ENCODE results near the gene ARHGEF16.

The ARHGEF16 gene

GRCh38 chr1:3435666-3436065 lies 18.8 kb upstream of the ARHGEF16 start:
- H3K4me1 Mint-ChIP-seq = no peaks in the 10 kb centered on the region
- no peak overlapping the region for H3K4me3 Mint-ChIP-seq
- no peak for DNase-seq (ENCODE audit: low spot score in 2 of 2)
- peaks cover 7% of the 10 kb centered on the region for H3K27me3 Mint-ChIP-seq
- no peak for ATAC-seq (replicated peaks; ENCODE audit: extremely low read depth, poor library complexity, severe bottlenecking)
- H3K36me3 Mint-ChIP-seq (ENCODE audit: insufficient read depth) = no peaks in the 10 kb centered on the region
- no peaks in the 10 kb centered on the region for H3K9me3 Mint-ChIP-seq
- H3K27ac Mint-ChIP-seq (ENCODE audit: low read depth) = no peak overlapping the region

GRCh38 chr1:3436451-3436850 lies 18.0 kb upstream of the ARHGEF16 start:
- H3K4me3 Mint-ChIP-seq = no peak overlapping the region
- H3K36me3 Mint-ChIP-seq (ENCODE audit: insufficient read depth) = no peaks in the 10 kb centered on the region
- DNase-seq (ENCODE audit: low spot score in 2 of 2) (no peak), ATAC-seq (replicated peaks; ENCODE audit: extremely low read depth, poor library complexity, severe bottlenecking) (no peak)
- no peaks in the 10 kb centered on the region for H3K9me3 Mint-ChIP-seq
- no peak overlapping the region for H3K27ac Mint-ChIP-seq (ENCODE audit: low read depth)
- no peaks in the 10 kb centered on the region for H3K4me1 Mint-ChIP-seq
- H3K27me3 Mint-ChIP-seq = peaks cover 14% of the 10 kb centered on the region

- Mint-ChIP-seq H3K36me3 (ENCODE audit: insufficient read depth) (no peaks in the 10 kb centered on the region), H3K27me3 (peaks cover 19% of the 10 kb centered on the region), H3K4me3 (no peak overlapping the region), H3K4me1 (no peaks in the 10 kb centered on the region), H3K9me3 (no peaks in the 10 kb centered on the region), H3K27ac (ENCODE audit: low read depth) (no peak overlapping the region)
- DNase-seq (ENCODE audit: low spot score in 2 of 2) (no peak), ATAC-seq (replicated peaks; ENCODE audit: extremely low read depth, poor library complexity, severe bottlenecking) (no peak)
Measured at GRCh38 chr1:3436901-3437300, 17.6 kb upstream of the ARHGEF16 start.

GRCh38 chr1:3438661-3439180 lies 15.7 kb upstream of the ARHGEF16 start:
- H3K9me3 Mint-ChIP-seq = no peaks in the 10 kb centered on the region
- no peak overlapping the region for H3K27ac Mint-ChIP-seq (ENCODE audit: low read depth)
- H3K36me3 Mint-ChIP-seq (ENCODE audit: insufficient read depth) = no peaks in the 10 kb centered on the region
- DNase-seq (ENCODE audit: low spot score in 2 of 2) (no peak), ATAC-seq (replicated peaks; ENCODE audit: extremely low read depth, poor library complexity, severe bottlenecking) (no peak)
- peaks cover 26% of the 10 kb centered on the region for H3K27me3 Mint-ChIP-seq
- H3K4me1 Mint-ChIP-seq = no peaks in the 10 kb centered on the region
- no peak overlapping the region for H3K4me3 Mint-ChIP-seq

- no peak overlapping the region for H3K4me3 Mint-ChIP-seq
- DNase-seq (ENCODE audit: low spot score in 2 of 2) = no peak
- H3K36me3 Mint-ChIP-seq (ENCODE audit: insufficient read depth) = no peaks in the 10 kb centered on the region
- H3K4me1 Mint-ChIP-seq = no peaks in the 10 kb centered on the region
- H3K27me3 Mint-ChIP-seq = peaks cover 26% of the 10 kb centered on the region
- H3K27ac Mint-ChIP-seq (ENCODE audit: low read depth) = no peak overlapping the region
- no peak for ATAC-seq (replicated peaks; ENCODE audit: extremely low read depth, poor library complexity, severe bottlenecking)
- no peaks in the 10 kb centered on the region for H3K9me3 Mint-ChIP-seq
Measured at GRCh38 chr1:3439346-3440299, 14.8 kb upstream of the ARHGEF16 start.

DNA sequence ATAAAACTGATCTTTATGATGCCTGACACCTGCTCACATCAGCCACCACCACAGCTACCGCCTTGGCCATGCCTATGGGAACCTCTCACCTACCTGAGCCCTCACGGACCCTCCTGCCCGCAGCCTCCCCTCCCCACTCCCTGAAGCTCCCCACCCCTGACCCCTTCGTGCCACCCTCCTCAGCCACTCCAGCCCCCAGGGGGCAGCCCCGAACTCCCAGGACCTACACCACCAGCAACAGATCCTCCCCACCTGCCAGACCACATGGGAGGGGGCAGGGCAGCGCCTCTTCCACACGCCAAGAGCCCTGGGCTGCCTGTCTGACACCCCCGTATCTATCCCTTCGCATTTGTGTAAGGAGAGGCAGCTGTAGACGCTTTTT lies 14.2 kb upstream of the ARHGEF16 start:
- Mint-ChIP-seq H3K9me3 (no peaks in the 10 kb centered on the region), H3K4me3 (no peak overlapping the region), H3K27ac (ENCODE audit: low read depth) (no peak overlapping the region), H3K4me1 (no peaks in the 10 kb centered on the region), H3K36me3 (ENCODE audit: insufficient read depth) (no peaks in the 10 kb centered on the region), H3K27me3 (peaks cover 26% of the 10 kb centered on the region)
- ATAC-seq (replicated peaks; ENCODE audit: extremely low read depth, poor library complexity, severe bottlenecking) = no peak
- DNase-seq (ENCODE audit: low spot score in 2 of 2) = no peak

GRCh38 chr1:3440711-3441409 lies 13.6 kb upstream of the ARHGEF16 start:
- Mint-ChIP-seq H3K4me1 (no peaks in the 10 kb centered on the region), H3K9me3 (no peaks in the 10 kb centered on the region), H3K27me3 (peaks cover 26% of the 10 kb centered on the region), H3K4me3 (no peak overlapping the region), H3K36me3 (ENCODE audit: insufficient read depth) (no peaks in the 10 kb centered on the region), H3K27ac (ENCODE audit: low read depth) (no peak overlapping the region)
- DNase-seq (ENCODE audit: low spot score in 2 of 2) (no peak), ATAC-seq (replicated peaks; ENCODE audit: extremely low read depth, poor library complexity, severe bottlenecking) (no peak)

DNA sequence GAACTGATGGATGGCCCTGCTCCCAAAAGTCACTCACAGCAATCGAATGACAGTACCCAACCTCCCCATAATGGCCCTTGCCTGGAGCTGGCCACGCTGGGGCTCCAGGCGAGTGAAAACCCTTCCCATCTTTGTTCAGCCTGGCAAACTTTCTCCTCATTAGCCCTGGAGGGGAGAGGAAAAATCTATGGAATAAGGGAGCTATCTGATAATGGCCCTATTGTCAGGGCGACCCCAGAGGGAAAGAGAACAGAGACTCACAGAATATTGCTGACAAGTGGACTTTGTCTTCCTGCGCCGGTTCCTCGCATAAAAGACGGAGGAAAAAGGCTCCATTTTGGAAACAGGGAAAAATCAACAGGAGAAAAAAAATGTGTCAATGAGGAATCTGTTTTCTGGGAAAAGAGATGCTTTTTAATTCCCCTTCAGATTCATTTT lies 13.0 kb upstream of the ARHGEF16 start:
- no peak for ATAC-seq (replicated peaks; ENCODE audit: extremely low read depth, poor library complexity, severe bottlenecking)
- DNase-seq (ENCODE audit: low spot score in 2 of 2) = no peak
- H3K27ac Mint-ChIP-seq (ENCODE audit: low read depth) = no peak overlapping the region

DNA sequence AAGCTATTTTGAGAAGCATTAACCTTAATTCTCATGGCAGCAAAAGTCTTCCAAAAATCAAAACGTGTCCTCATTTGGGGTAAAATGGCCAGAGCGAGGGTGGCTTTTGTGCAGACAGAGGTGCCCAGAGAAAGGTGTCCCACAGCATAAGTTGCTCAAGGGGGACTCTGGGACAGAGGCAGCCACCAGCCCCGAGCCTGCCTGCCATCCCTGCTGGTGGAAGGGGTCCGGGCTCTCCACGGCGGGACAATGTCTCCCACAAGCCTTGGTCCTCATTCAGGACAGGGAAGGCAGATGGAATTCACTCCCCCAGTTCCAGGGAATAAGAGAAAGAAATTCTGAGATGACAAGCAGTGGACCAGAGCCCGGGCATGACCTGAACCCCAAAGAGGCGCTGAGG lies 12.6 kb upstream of the ARHGEF16 start:
- DNase-seq (ENCODE audit: low spot score in 2 of 2) (no peak), ATAC-seq (replicated peaks; ENCODE audit: extremely low read depth, poor library complexity, severe bottlenecking) (no peak)
- Mint-ChIP-seq H3K4me1 (no peaks in the 10 kb centered on the region), H3K36me3 (ENCODE audit: insufficient read depth) (no peaks in the 10 kb centered on the region), H3K27ac (ENCODE audit: low read depth) (no peak overlapping the region), H3K27me3 (peaks cover 26% of the 10 kb centered on the region), H3K4me3 (no peak overlapping the region), H3K9me3 (no peaks in the 10 kb centered on the region)

More for the DNA sequence above, 13.0 kb upstream of the ARHGEF16 start:
- H3K36me3 Mint-ChIP-seq (ENCODE audit: insufficient read depth) = no peaks in the 10 kb centered on the region
- H3K4me3 Mint-ChIP-seq = no peak overlapping the region
- H3K4me1 Mint-ChIP-seq = no peaks in the 10 kb centered on the region
- peaks cover 26% of the 10 kb centered on the region for H3K27me3 Mint-ChIP-seq
- no peaks in the 10 kb centered on the region for H3K9me3 Mint-ChIP-seq

DNA sequence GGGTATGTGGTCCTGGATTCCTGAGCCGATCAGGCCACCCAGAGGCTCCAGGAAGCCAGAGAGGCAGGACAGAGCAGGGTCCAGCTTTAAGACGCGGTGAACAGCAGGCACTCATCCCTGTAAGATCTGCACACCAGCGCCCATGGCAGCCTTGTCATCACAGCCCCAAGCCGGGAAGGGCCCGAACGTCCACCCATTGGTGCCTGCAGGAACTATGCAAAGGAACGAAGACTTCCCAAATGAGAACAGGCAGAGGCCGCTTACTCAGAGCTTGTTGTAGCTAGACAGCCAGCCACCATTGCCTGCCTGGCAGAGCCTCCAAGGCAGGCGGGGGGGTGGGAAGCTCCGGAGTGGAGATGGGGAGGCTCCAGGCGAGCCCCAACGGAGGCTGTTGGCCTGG lies 12.1 kb upstream of the ARHGEF16 start:
- no peak for ATAC-seq (replicated peaks; ENCODE audit: extremely low read depth, poor library complexity, severe bottlenecking)
- H3K36me3 Mint-ChIP-seq (ENCODE audit: insufficient read depth) = no peaks in the 10 kb centered on the region
- no peaks in the 10 kb centered on the region for H3K4me1 Mint-ChIP-seq
- H3K4me3 Mint-ChIP-seq = no peak overlapping the region
- no peak overlapping the region for H3K27ac Mint-ChIP-seq (ENCODE audit: low read depth)
- H3K27me3 Mint-ChIP-seq = peaks cover 26% of the 10 kb centered on the region
- H3K9me3 Mint-ChIP-seq = no peaks in the 10 kb centered on the region
- DNase-seq (ENCODE audit: low spot score in 2 of 2) = no peak

DNA sequence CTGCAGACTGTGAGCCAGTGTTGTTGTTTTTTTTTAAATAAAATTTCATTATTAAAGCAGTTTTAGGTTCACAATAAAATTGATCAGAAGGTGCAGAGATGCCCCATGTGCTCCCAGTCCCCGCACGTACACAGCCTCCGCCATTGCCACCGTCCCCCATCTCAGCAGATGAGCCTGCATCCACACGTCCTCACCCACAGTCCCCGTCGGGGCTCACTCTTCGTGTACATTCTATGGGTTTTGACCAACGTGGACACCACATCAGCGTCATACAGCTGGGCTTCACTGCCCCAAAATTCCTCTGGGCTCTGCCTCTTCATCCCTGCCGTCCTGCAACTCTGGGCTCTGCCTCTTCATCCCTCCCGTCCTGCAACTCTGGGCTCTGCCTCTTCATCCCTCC lies 11.6 kb upstream of the ARHGEF16 start:
- Mint-ChIP-seq H3K4me3 (no peak overlapping the region), H3K27ac (ENCODE audit: low read depth) (no peak overlapping the region), H3K27me3 (peaks cover 26% of the 10 kb centered on the region), H3K4me1 (no peaks in the 10 kb centered on the region), H3K9me3 (no peaks in the 10 kb centered on the region), H3K36me3 (ENCODE audit: insufficient read depth) (no peaks in the 10 kb centered on the region)
- no peak for DNase-seq (ENCODE audit: low spot score in 2 of 2)
- ATAC-seq (replicated peaks; ENCODE audit: extremely low read depth, poor library complexity, severe bottlenecking) = no peak

DNA sequence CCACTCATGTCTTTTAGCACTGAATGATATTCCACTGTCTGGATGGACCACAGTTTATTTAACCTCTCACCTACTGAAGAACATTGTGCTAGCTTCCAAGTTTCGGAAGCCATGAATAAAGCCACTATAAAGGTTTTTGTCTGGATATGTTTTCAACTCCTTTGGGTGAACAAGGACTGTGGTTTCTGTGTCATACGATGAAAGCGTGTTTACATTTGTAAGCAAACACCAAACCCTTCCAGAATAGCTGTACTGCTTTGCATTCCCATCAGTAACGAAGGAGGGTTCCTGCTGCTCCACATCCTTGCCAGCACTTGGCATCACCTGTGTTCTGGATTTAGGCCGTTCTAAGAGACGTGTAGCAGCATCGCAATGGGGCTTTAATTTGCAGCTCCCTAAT lies 10.7 kb upstream of the ARHGEF16 start:
- ATAC-seq (replicated peaks; ENCODE audit: extremely low read depth, poor library complexity, severe bottlenecking) (no peak), DNase-seq (ENCODE audit: low spot score in 2 of 2) (no peak)
- peaks cover 34% of the 10 kb centered on the region for H3K27me3 Mint-ChIP-seq
- no peak overlapping the region for H3K4me3 Mint-ChIP-seq
- no peaks in the 10 kb centered on the region for H3K4me1 Mint-ChIP-seq
- no peak overlapping the region for H3K27ac Mint-ChIP-seq (ENCODE audit: low read depth)
- no peaks in the 10 kb centered on the region for H3K36me3 Mint-ChIP-seq (ENCODE audit: insufficient read depth)
- H3K9me3 Mint-ChIP-seq = no peaks in the 10 kb centered on the region

GRCh38 chr1:3444298-3444697 lies 10.2 kb upstream of the ARHGEF16 start:
- Mint-ChIP-seq H3K36me3 (ENCODE audit: insufficient read depth) (no peaks in the 10 kb centered on the region), H3K4me3 (no peak overlapping the region), H3K9me3 (no peaks in the 10 kb centered on the region), H3K4me1 (no peaks in the 10 kb centered on the region), H3K27me3 (peaks cover 39% of the 10 kb centered on the region), H3K27ac (ENCODE audit: low read depth) (no peak overlapping the region)
- ATAC-seq (replicated peaks; ENCODE audit: extremely low read depth, poor library complexity, severe bottlenecking) (no peak), DNase-seq (ENCODE audit: low spot score in 2 of 2) (no peak)
